ENCODE results near the gene WDR45B.

WDR45B gene

DNA sequence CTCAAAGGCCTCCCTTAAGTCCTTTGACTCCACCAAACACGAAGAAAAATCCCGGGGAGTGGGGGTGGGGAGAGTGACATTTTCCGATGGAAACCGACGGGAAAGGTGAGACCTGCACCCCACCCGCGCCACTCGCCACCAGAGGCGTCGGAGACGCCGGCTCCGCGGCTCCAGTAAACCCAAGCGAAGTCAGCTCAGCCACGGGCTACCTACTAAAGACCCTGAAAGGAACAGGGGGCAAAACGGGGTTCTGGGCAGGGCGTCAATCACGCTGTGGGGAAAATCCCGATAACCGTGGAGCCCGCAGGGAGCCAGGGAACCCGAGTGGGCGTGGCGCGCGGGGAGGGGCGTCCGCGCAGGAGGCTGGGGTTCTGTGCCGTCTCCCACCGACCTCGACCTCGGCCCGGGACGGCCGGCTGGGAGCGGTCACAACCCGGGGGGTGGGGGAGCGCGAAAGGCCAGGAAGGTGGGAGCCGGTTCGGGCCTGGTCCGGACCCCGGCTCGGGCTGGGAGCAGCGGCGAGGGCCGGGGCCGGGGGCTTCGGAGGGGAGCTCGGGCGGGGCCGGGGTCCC is 565 bp downstream of the WDR45B start:
- WGBS: 1% methylated on average over 51 of the region's 54 CpGs
- peak overlapping the region; percentile 36 for H3K27ac ChIP-seq (ENCODE audit: low read length, poor library complexity, severe bottlenecking)
- H3K9ac ChIP-seq (ENCODE audit: low read length): peak overlapping the region; percentile 96
- H3K14ac ChIP-seq (ENCODE audit: low read length in 2 of 2): peak overlapping the region in 1 of 2 experiments; percentile 46
- peak overlapping the region; percentile 63 for H3K4me2 ChIP-seq (ENCODE audit: low read length, poor library complexity, severe bottlenecking)
- H2BK120ac ChIP-seq (ENCODE audit: low read depth, low read length): peak overlapping the region; percentile 71
- H3K4me3 ChIP-seq (ENCODE audit: insufficient read depth in 1 of 2, low read depth in 1 of 2, low read length in 2 of 2): peak overlapping the region; percentile 87 to 96
- peak; percentile 70 for DNase-seq
- peak overlapping the region; percentile 75 for H2BK15ac ChIP-seq (ENCODE audit: low read depth, poor library complexity, severe bottlenecking)
- no peak overlapping the region for H2BK12ac ChIP-seq (ENCODE audit: low read length in 2 of 2)
- H3K9me3 ChIP-seq (ENCODE audit: control insufficient read depth, low read length): no peaks in the 10 kb centered on the region
- no peak overlapping the region for H4K91ac ChIP-seq (ENCODE audit: low read length)
- H3K27me3 ChIP-seq (ENCODE audit: control insufficient read depth in 1 of 2, insufficient read depth in 1 of 2, low read length in 2 of 2): no peaks in the 10 kb centered on the region
- H2BK5ac ChIP-seq (ENCODE audit: low read depth, low read length, poor library complexity, severe bottlenecking): no peak overlapping the region
- H3K23ac ChIP-seq (ENCODE audit: low read length in 2 of 2): peak overlapping the region in 1 of 2 experiments; percentile 67
- H2AFZ ChIP-seq (ENCODE audit: low read depth, low read length): peak overlapping the region; percentile 60
- peak overlapping the region; percentile 34 to 97 for H3K18ac ChIP-seq (ENCODE audit: low read depth in 1 of 2, low read length in 2 of 2)
- peaks cover 3% of the 10 kb centered on the region for H3K79me1 ChIP-seq (replicated peaks; ENCODE audit: low read length, poor library complexity, severe bottlenecking)
- H3K4ac ChIP-seq (ENCODE audit: low read depth in 1 of 2, low read length in 2 of 2): peak overlapping the region; percentile 75 to 95
- peak overlapping the region; percentile 95 for H4K8ac ChIP-seq (ENCODE audit: low read length)
- H3K36me3 ChIP-seq (ENCODE audit: control insufficient read depth in 1 of 2, insufficient read depth in 2 of 2, low read depth in 1 of 2, low read length in 2 of 2): peaks cover 14 to 20% of the 10 kb centered on the region in 2 experiments
- H2AK5ac ChIP-seq (ENCODE audit: low read length, severe bottlenecking): no peak overlapping the region
- peaks cover 11% of the 10 kb centered on the region for H3K4me1 ChIP-seq (ENCODE audit: control insufficient read depth, insufficient read depth, low read depth, low read length)

DNA sequence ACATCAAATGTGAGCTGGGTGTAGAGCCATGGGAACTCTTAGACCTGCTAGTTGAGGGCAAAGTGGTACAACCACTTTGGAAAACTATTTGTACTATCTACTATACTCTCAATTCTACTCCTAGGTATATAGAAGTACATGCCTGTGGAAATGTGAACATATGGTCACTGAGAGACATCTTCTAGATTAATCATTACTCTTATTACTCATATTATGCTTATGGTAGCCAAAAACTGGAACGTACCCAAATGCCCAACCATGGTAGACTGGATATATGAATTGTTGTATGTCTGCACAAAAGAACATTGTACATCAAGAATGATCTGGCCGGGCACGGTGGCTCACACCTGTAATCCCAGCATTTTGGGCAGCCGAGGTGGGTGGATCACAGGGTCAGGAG is 2.7 kb downstream of the WDR45B start:
- Histone ChIP-seq H2AK5ac (ENCODE audit: low read length, severe bottlenecking) (no peak overlapping the region), H2BK12ac (ENCODE audit: low read length in 2 of 2) (no peak overlapping the region), H3K18ac (ENCODE audit: low read depth in 1 of 2, low read length in 2 of 2) (no peak overlapping the region), H2BK5ac (ENCODE audit: low read depth, low read length, poor library complexity, severe bottlenecking) (no peak overlapping the region), H3K9me3 (ENCODE audit: control insufficient read depth, low read length) (no peaks in the 10 kb centered on the region), H3K4ac (ENCODE audit: low read depth in 1 of 2, low read length in 2 of 2) (no peak overlapping the region), H2BK120ac (ENCODE audit: low read depth, low read length) (no peak overlapping the region), H3K27ac (ENCODE audit: low read length, poor library complexity, severe bottlenecking) (no peak overlapping the region), H3K23ac (ENCODE audit: low read length in 2 of 2) (no peak overlapping the region), H3K4me2 (ENCODE audit: low read length, poor library complexity, severe bottlenecking) (no peak overlapping the region), H3K27me3 (ENCODE audit: control insufficient read depth in 1 of 2, insufficient read depth in 1 of 2, low read length in 2 of 2) (no peaks in the 10 kb centered on the region), H4K8ac (ENCODE audit: low read length) (peak overlapping the region; percentile 16), H3K79me1 (replicated peaks; ENCODE audit: low read length, poor library complexity, severe bottlenecking) (peaks cover 7% of the 10 kb centered on the region), H3K36me3 (ENCODE audit: control insufficient read depth in 1 of 2, insufficient read depth in 2 of 2, low read depth in 1 of 2, low read length in 2 of 2) (peaks cover 26 to 38% of the 10 kb centered on the region in 2 experiments), H3K4me1 (ENCODE audit: control insufficient read depth, insufficient read depth, low read depth, low read length) (peaks cover 12% of the 10 kb centered on the region), H3K14ac (ENCODE audit: low read length in 2 of 2) (no peak overlapping the region), H3K4me3 (ENCODE audit: insufficient read depth in 1 of 2, low read depth in 1 of 2, low read length in 2 of 2) (no peak overlapping the region), H4K91ac (ENCODE audit: low read length) (no peak overlapping the region), H3K9ac (ENCODE audit: low read length) (no peak overlapping the region), H2AFZ (ENCODE audit: low read depth, low read length) (no peak overlapping the region), H2BK15ac (ENCODE audit: low read depth, poor library complexity, severe bottlenecking) (no peak overlapping the region)
- DNase-seq: no peak
- WGBS: 100% methylated on average over 4 of the region's 4 CpGs

DNA sequence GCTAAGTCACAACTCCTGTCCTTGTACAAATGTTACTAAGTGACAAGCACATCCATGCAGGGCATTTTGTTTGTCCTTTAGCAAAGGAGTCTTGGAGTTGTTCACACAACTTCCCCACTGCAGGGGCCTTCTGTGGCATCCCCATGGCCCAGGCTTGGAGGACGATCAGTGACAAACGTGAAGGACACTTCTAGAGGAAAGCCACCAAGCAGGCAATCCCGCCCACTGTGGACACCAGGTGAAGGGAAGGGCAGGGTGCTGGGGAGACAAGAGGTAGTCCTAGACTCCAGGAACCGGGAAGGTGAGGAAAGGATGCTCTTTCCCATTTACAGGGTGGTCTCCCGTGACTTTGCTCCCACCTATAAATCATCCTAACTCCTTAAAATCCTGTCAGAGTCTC is 4.1 kb downstream of the WDR45B start:
- peaks cover 16% of the 10 kb centered on the region for H3K4me1 ChIP-seq (ENCODE audit: control insufficient read depth, insufficient read depth, low read depth, low read length)
- peaks cover 12% of the 10 kb centered on the region for H3K79me1 ChIP-seq (replicated peaks; ENCODE audit: low read length, poor library complexity, severe bottlenecking)
- WGBS: over 99% methylated on average over 5 of the region's 5 CpGs
- H4K8ac ChIP-seq (ENCODE audit: low read length): no peak overlapping the region
- DNase-seq: no peak
- H3K27me3 ChIP-seq (ENCODE audit: control insufficient read depth in 1 of 2, insufficient read depth in 1 of 2, low read length in 2 of 2): no peaks in the 10 kb centered on the region
- H3K23ac ChIP-seq (ENCODE audit: low read length in 2 of 2): no peak overlapping the region
- no peak overlapping the region for H3K9ac ChIP-seq (ENCODE audit: low read length)
- no peak overlapping the region for H2BK15ac ChIP-seq (ENCODE audit: low read depth, poor library complexity, severe bottlenecking)
- no peak overlapping the region for H2AFZ ChIP-seq (ENCODE audit: low read depth, low read length)
- H3K18ac ChIP-seq (ENCODE audit: low read depth in 1 of 2, low read length in 2 of 2): no peak overlapping the region
- no peak overlapping the region for H2BK12ac ChIP-seq (ENCODE audit: low read length in 2 of 2)
- no peak overlapping the region for H3K4me2 ChIP-seq (ENCODE audit: low read length, poor library complexity, severe bottlenecking)
- H2BK5ac ChIP-seq (ENCODE audit: low read depth, low read length, poor library complexity, severe bottlenecking): no peak overlapping the region
- no peaks in the 10 kb centered on the region for H3K9me3 ChIP-seq (ENCODE audit: control insufficient read depth, low read length)
- no peak overlapping the region for H4K91ac ChIP-seq (ENCODE audit: low read length)
- H3K14ac ChIP-seq (ENCODE audit: low read length in 2 of 2): no peak overlapping the region
- H3K4me3 ChIP-seq (ENCODE audit: insufficient read depth in 1 of 2, low read depth in 1 of 2, low read length in 2 of 2): no peak overlapping the region
- H3K4ac ChIP-seq (ENCODE audit: low read depth in 1 of 2, low read length in 2 of 2): no peak overlapping the region
- H3K36me3 ChIP-seq (ENCODE audit: control insufficient read depth in 1 of 2, insufficient read depth in 2 of 2, low read depth in 1 of 2, low read length in 2 of 2): peaks cover 39 to 52% of the 10 kb centered on the region in 2 experiments
- H2BK120ac ChIP-seq (ENCODE audit: low read depth, low read length): no peak overlapping the region
- no peak overlapping the region for H3K27ac ChIP-seq (ENCODE audit: low read length, poor library complexity, severe bottlenecking)
- no peak overlapping the region for H2AK5ac ChIP-seq (ENCODE audit: low read length, severe bottlenecking)

DNA sequence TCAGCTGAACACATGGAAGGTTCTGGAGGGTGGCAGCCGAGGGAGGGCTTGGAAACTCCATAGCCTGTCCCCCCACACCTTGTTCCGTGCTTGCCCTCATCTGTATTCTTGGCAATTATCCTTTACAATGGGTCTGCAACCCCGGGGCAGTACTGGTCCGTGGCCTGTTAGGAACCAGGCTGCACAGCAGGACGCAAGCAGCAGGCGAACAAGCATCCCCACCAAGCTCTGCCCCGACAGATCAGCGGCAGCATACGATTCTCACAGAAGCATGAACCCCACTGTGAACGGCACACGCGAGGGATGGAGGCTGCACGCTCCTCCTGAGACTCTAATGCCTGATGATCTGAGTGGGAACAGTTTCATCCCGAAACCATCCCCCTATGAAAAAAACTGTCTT is 6.2 kb downstream of the WDR45B start:
- H2BK120ac ChIP-seq (ENCODE audit: low read depth, low read length): no peak overlapping the region
- H3K9me3 ChIP-seq (ENCODE audit: control insufficient read depth, low read length): no peaks in the 10 kb centered on the region
- no peak overlapping the region for H3K18ac ChIP-seq (ENCODE audit: low read depth in 1 of 2, low read length in 2 of 2)
- H3K27ac ChIP-seq (ENCODE audit: low read length, poor library complexity, severe bottlenecking): no peak overlapping the region
- WGBS: 97% methylated on average over 14 of the region's 14 CpGs
- no peak overlapping the region for H3K14ac ChIP-seq (ENCODE audit: low read length in 2 of 2)
- no peak overlapping the region for H2BK5ac ChIP-seq (ENCODE audit: low read depth, low read length, poor library complexity, severe bottlenecking)
- H2BK15ac ChIP-seq (ENCODE audit: low read depth, poor library complexity, severe bottlenecking): no peak overlapping the region
- H2AFZ ChIP-seq (ENCODE audit: low read depth, low read length): no peak overlapping the region
- no peaks in the 10 kb centered on the region for H3K27me3 ChIP-seq (ENCODE audit: control insufficient read depth in 1 of 2, insufficient read depth in 1 of 2, low read length in 2 of 2)
- H4K91ac ChIP-seq (ENCODE audit: low read length): no peak overlapping the region
- H3K9ac ChIP-seq (ENCODE audit: low read length): no peak overlapping the region
- no peak overlapping the region for H3K4ac ChIP-seq (ENCODE audit: low read depth in 1 of 2, low read length in 2 of 2)
- H3K4me1 ChIP-seq (ENCODE audit: control insufficient read depth, insufficient read depth, low read depth, low read length): peaks cover 12% of the 10 kb centered on the region
- H3K23ac ChIP-seq (ENCODE audit: low read length in 2 of 2): no peak overlapping the region
- H2AK5ac ChIP-seq (ENCODE audit: low read length, severe bottlenecking): no peak overlapping the region
- no peak overlapping the region for H3K4me2 ChIP-seq (ENCODE audit: low read length, poor library complexity, severe bottlenecking)
- no peak for DNase-seq
- no peak overlapping the region for H4K8ac ChIP-seq (ENCODE audit: low read length)
- peaks cover 12% of the 10 kb centered on the region for H3K79me1 ChIP-seq (replicated peaks; ENCODE audit: low read length, poor library complexity, severe bottlenecking)
- H3K4me3 ChIP-seq (ENCODE audit: insufficient read depth in 1 of 2, low read depth in 1 of 2, low read length in 2 of 2): no peak overlapping the region
- H2BK12ac ChIP-seq (ENCODE audit: low read length in 2 of 2): no peak overlapping the region
- H3K36me3 ChIP-seq (ENCODE audit: control insufficient read depth in 1 of 2, insufficient read depth in 2 of 2, low read depth in 1 of 2, low read length in 2 of 2): peaks cover 42 to 60% of the 10 kb centered on the region in 2 experiments

All from mesenchymal stem cell (in vitro differentiated cells and primary cell).